GM21786 (cell line): ENCODE data around the gene WDFY3.

Experiments
- ATAC-seq: cut with Tn5 transposase; IDR thresholded peaks from one replicate; pipeline ENCODE4 v1.9.1; 2021; ENCODE audit not compliant: unreplicated experiment

The WDFY3 gene, protein sequence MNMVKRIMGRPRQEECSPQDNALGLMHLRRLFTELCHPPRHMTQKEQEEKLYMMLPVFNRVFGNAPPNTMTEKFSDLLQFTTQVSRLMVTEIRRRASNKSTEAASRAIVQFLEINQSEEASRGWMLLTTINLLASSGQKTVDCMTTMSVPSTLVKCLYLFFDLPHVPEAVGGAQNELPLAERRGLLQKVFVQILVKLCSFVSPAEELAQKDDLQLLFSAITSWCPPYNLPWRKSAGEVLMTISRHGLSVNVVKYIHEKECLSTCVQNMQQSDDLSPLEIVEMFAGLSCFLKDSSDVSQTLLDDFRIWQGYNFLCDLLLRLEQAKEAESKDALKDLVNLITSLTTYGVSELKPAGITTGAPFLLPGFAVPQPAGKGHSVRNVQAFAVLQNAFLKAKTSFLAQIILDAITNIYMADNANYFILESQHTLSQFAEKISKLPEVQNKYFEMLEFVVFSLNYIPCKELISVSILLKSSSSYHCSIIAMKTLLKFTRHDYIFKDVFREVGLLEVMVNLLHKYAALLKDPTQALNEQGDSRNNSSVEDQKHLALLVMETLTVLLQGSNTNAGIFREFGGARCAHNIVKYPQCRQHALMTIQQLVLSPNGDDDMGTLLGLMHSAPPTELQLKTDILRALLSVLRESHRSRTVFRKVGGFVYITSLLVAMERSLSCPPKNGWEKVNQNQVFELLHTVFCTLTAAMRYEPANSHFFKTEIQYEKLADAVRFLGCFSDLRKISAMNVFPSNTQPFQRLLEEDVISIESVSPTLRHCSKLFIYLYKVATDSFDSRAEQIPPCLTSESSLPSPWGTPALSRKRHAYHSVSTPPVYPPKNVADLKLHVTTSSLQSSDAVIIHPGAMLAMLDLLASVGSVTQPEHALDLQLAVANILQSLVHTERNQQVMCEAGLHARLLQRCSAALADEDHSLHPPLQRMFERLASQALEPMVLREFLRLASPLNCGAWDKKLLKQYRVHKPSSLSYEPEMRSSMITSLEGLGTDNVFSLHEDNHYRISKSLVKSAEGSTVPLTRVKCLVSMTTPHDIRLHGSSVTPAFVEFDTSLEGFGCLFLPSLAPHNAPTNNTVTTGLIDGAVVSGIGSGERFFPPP (N-terminal part only)

DNA sequence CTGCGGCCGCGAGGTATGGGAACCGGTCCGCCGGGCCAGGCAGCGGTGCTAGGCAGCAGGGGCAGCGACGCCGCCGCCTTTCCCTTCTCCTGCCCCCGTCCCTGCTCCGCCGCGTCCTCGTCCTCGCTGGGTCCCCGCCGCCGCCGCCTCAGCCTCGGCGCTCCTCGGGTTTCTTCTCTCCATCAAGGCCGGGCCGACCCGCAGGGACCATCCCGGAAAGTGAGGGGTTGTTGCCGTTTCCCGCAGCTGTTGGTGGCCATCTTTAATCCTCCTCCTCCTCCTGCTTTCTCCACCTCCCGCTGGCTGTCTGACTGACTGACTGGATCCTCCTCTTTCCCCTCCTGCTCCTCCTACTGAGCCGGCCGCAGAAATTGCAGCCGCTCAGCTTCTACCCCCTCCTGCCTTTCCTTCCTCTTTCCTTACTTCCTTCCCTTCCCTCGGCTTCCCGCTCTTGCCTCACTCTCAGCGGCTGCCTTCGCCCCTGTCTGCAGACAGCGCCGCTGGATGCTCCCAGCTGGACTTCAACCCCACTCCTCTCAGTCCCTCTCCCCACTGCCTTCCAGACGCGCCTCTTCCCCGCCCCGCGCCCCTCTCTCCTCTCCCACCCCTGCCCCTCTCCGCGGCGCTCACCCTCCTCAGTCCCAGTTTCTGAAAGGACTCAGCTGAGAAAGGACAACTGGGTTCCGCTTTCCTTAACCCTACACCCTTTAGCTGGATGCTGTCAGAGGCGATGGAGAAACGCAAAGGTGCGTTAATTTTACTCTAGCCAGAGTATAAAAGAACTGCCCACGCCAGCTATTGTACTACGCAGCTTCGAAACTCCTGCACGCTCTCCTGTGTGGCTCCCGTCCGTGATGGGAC, at the start of gene WDFY3:
WDFY3 (minus strand) TSS at position 309 of the 861 bp plus-strand sequence. CDS start 106,099 bp downstream, outside the sequence.
- ATAC-seq: peak; percentile 60

DNA sequence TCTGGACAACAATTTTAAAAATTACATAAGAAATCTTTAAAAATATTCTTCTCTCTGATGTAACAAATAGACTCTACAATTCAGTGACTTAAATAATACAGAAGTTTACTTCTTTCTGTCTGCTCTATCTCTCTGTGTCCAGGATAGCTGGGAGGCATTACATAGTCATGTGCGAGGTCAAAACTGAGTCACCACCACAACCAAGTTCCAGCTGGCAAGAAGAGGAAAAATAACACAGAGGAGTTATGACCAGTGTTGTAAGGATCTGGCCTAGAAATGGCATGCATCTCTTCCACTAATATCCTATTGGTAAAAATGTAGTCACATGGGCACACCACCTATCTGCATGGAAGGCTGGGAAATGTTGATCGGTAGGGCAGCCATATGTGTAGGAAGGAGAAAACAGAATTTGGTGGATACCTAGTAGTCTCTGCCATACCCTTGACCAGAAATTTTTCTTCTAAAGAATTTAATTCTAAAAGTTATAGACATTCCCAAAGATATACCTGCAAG, 39.4 kb upstream of the WDFY3 start:
- no peak for ATAC-seq

DNA sequence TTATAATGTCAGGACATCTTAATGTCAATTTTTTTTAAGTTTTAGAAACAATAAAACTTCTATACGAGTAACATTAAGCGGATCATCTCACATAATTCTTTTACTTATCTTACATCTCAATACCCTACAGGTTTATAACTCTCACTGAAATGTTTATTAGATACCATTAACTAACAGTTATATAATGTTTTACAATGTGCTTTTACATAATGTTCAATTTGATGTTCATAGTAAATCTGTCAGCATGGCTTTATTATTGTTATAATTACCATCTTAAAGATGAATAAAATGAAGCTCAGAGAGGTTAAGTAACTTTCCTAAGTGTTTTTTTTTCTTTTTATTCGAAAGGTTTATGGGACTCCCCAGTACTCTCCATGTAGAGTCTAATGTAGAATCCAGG, 33.9 kb upstream of the WDFY3 start:
- no peak for ATAC-seq

DNA sequence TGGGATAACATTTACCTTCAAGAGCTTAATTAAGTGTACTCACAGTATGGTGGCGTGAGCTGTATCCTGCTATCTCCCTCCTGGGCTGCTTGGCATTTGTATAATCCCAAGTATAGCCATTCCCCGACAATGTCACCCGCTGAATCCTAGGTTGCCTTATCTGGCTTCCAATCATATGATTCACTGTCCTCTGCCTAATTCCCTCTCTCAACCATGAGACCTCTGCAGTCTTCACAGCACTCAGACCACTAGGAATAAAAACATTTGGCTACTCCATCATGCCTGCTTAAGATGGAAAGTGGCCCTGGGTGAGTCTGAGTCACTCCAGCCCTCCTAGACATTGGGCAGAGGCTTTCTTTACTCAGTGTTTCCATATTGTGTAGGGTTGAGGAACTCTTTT, 28.9 kb upstream of the WDFY3 start:
- no peak for ATAC-seq

DNA sequence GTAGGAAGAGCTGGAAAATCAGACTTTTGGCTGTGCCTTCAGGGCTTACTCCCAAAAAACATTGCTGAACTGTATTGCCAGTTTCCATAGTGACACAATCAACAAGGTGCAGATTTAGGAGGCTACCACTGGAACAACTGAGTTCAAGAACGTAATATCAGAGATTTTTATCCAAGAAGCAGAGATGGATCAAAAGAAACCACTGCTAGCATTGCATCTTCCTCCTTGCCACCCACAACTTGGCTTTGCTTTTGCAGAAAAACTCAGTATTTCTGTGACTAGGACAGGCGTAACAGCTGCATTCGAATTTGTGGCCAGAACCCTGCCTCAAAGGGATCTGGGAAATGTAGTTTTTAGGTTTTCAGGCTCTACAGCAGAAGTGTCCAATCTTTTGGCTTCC, 27.8 kb upstream of the WDFY3 start:
- no peak for ATAC-seq

DNA sequence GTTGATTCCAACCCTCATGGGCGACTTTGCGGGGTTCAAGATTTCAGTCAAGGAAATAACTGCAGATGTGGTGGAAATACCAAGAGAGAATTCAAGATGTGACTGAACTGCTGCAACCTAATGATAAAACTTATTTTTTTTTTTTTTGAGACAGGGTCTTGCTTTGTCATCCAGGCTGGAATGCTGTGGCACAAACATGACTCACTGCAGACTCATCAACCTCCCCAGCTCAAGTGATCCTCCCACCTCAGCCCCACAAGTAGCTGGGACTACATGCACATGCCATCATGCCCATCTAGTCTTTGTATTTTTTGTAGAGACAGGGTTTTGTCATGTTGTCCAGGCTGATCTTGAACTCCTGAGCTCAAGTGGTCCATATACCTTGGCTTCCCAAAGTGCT, 19.5 kb upstream of the WDFY3 start:
- no peak for ATAC-seq

DNA sequence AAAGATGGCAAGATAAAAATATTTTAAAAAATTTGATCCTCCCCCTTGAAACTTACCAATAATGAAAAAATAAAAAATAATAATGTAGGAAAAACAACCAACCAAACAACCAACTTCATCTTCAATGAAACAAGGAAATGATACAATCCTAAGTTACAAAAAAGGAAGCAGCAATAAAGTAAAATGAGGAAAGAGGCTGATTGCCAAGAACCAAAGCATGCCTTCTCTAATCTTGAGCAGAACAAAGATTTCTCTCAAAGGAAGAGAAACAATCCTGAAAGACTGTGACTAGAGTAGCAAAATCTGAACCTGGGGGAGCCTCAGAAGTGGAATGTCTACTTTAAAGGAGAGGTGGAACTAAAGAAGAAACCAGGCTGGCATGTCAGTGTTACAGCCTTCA, 10.9 kb upstream of the WDFY3 start:
- ATAC-seq: no peak

DNA sequence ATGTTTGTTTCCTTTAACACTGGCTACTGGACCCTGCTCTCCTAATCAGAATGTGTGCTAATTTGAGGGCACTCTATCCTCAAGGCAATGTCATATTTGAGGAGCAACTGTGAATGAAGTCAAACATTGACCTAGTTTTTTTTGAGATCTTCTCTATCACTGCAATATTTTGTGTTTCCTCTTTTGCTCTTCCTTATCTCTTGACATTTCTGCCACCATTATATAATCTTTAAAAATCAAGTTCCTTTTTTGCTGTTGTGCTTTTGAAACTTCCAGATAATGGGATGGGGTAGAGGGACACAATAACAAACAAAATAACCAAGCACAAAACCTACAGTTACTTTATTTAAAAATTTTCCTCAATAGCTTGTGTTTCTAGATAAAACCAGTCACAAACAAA, 7.4 kb upstream of the WDFY3 start:
- ATAC-seq: no peak

DNA sequence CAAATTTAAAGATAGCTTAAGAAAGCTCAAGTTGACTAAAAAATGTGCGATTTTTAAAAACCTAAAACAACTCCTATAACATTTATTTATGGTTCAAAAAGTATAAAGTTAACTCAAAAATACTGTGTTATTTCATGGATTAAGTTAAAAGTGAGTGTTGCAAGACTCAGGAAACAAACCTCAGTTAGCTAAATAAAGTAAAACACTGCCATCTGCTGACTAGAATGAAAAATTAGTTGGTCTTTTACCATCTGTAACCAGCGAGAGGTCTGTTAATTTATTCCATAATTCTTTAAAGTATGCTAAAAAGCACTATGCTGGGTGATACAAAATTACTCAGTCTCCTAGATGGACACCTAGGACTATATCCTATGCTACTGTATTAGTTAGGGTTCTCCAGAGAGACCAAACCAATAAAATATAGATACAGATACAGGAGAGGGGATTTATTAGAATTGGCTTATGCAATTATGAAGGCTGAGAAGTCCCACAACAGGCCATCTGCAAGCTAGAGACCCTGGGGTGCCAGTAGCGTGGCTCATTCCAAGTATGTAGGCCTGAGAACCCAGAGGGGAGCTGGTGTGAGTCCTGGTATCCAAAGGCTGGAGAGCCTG, 4.9 kb upstream of the WDFY3 start:
- no peak for ATAC-seq

DNA sequence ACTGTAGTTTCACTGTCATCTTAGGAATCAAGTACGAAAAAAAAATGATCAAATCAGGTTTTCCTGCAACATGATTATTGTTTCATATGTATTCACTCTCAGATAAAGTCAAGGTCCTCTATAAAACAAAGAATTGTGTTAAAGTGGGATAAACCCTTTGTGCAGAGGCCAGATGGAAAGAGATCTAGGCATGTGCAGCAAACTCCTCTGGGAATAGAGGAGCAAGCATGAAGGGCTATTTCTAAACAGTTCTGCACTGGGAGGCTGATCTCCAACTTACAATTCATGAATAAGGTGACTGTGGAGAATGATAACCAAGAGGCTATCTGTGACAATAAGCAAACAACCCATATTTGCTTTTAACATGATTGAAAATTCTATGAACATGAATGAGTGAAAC, 2.4 kb upstream of the WDFY3 start:
- ATAC-seq: no peak

DNA sequence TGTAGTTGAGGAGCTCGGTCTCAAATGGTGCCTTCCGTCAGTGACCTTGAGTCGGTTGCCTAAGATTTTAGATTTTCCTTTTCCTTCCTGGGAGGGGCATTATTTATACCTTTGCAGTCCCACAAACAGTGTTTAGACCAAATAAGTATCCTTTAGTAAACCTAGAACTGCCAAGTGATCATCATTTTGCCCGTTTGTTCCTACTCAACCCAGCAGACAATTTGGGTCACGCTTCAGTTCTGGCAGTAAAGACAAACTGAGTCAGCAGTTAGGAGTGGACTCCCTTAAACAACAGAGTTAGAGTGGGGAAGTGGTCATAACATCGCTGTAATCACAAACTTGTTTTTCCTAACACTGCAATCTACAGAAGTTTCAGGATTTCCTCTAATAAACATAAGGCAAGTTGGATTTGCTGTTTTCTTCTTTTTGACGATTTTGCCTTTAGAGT, 777 bp upstream of the WDFY3 start:
- ATAC-seq: no peak

DNA sequence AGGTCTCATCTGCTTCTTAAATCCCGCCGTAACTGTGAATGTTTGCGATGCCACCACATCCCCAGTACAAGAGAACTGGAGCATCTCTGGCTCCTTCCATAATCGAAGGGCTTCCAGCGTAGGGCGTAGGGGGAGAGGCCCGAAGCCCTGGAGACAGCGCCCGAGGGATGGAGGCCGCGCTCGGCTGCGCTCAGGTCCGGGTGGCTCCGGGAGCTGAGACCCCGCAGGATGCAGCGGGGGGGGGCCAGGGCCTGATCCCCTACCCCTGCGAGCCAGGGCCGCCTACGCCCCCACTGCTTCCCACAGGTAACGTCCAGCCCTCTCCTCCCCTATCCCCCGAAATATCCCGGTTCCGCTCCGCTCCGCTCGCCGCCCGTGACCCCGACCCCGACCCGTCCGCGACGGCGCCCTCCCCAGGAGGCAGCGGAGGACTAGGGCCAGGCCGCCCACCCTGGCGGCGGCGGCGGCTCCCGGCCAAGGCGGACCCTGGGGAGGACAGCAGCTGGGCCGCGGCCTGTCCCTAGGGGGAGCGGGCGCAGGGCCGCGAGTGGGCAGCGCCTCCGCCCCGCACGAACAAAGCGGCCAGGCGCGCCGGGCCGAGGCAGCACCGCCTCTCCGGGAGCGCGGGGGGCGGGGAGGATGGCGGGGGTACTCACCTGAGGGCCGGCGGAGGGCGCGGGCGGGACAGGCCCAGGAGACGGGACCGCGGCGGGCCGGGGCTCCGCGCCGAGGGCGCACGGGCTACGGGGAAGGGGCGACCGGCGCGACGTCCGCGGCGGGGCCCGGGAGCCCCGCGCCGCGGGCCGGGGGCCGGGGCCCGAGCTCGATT, 723 bp downstream of the WDFY3 start:
- ATAC-seq: peak; percentile 7

DNA sequence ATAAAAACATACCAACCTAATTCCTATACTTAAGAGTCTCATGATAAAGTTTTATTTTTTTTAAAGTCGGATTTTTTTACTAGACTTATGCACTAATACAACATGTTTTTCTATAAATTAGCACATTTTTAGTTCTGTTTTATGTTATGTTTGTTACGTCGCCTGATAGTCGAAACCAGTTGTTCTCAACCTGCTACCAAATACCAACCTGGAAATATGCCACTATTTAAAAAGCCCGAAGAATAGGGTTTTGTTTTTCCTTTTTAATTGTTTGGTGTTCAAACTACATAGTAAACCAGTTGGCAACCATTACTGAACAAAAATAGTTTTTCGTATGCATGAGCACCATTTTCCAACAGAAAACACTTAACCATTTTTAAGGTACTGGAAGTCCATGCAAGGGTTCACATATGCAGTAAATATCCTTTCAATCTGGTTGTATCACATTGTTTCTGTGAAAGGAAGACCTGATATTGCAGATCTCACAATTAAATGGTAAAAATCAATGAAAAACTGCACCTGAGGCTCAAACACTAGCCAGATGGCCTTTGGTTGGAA, 1.4 kb downstream of the WDFY3 start:
- ATAC-seq: no peak

DNA sequence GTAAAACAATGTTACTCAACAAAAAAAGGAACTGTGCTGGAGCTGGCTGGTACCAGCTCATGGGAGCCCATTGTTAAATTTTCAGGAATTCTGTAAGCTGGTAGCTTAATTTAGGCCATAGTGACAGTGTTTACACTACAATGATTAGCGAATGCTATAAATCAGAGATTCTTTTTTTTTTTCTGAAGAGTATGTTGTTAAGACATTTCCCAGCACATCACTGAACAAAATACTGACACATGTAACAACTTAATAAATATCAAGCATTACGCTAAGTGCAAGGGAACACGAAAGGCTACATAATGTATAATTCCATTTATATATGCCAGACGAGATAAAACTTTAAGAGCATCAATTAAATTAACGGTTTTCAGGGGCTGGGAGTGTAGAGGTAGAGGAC, 4.4 kb downstream of the WDFY3 start:
- ATAC-seq: no peak

DNA sequence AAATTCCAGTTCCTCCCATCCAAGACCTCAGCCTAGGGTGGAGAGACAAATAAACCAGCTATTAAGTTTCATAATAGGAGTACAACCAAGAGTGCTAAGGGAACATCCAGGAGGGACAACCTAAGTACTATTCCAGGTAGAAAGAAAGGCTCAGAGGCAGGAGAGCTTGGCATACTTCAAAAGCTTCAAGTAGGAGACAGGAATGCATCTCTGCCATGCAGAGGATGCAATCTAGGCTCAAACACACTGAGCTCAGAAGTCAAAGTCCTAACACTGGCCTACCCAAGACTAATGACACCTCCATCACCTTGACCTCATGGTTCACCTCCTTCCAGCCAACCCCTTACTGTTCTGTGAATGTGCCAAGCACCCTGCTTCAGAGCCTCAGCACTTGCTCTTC, 8.1 kb downstream of the WDFY3 start:
- ATAC-seq: no peak

DNA sequence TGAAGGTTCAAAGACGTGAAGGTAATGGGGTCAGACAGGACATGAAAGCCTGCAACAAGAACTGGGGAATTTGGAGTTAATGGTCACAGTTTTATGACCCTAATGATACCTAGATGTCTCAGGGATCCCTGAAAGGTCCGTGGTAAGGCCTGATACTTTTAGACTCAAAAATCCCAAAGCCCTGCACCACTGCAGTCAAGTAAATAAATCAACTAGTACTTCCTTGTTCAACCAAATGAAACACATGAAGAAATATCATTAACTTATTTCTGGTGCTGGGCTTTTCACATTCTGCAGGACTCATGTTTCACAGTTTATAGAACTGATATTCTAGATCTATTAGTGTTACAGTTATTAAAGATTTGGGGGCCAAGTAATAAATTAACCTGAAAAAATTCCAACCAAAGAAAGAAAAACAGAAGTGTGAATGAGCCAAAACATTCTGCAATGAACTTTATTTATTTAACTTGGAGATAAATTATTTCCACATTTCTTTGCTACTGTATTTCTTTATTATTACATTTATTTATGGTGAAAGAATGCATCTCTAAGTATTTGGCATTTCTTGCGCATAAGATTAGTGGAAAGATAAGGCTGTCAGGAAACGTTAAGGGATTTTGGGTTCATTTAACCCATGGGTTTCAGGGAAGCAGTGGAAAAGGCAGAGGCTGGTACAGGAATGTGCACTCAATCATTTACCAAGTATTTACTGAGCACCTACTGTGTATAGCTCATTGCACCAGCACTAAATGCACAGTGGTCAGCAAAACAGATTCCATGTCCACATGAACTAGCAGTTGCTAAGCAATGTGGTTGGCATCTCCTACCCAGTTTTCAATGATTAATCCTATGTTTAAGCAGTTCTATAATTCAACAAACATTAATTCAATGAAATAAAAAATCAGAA, 8.7 kb downstream of the WDFY3 start:
- no peak for ATAC-seq

DNA sequence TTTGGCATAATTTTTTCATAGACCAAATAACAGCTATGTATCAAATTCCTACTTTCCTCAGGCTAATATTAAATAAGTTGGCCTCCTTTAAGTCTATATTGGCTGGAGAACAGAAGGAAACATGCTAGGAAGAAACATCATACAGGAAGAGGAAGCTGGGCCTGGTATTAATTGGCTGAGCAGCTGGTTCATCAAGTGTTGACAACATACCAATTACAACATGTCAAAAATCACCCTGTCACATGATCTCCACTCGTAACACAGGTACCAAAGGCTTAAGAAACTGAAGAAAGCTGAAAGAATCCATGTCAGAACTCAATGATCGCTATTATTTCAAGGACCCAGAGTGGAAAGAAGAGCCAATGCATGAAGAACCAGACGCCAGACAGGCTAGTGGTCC, 10.5 kb downstream of the WDFY3 start:
- ATAC-seq: no peak
